ENCODE measurements around the gene OVCA2. TPM values are rescaled to one million over a fixed set of nuclear protein-coding genes. Genes with fewer than 3 reads are reported as not detected.

The OVCA2 gene
- total RNA-seq = 61.9 and 64.2 TPM in 2 replicates

GRCh38 chr17:2041561-2042389 is at the start of gene OVCA2:
TSS of gene OVCA2 (plus strand) at chr17:2042022. CDS start at chr17:2042048, 26 bp downstream.

GRCh38 chr17:2025220-2025621 is 16.6 kb upstream of the OVCA2 start, which contains the start of gene RTN4RL1:
TSS of gene RTN4RL1 (minus strand) at chr17:2025334. CDS start at chr17:2024865, 469 bp downstream.

GRCh38 chr17:2029911-2030778 is 11.7 kb upstream of the OVCA2 start, which contains the start of gene DPH1:
TSS of gene DPH1 (plus strand) at chr17:2030153. CDS start at chr17:2030170, 17 bp downstream.

GRCh38 chr17:2054512-2055291 is 12.9 kb downstream of the OVCA2 start, which contains the start of gene HIC1:
TSS of gene HIC1 (plus strand) at chr17:2055103. CDS start at chr17:2056691, 1,588 bp downstream.

Other genes with a start within 250 kb of the OVCA2 start
- gene SMYD4, start 212.1 kb upstream of the OVCA2 start, total RNA-seq = 5.3 and 6.6 TPM in 2 replicates
- 28.3 and 34.5 TPM in 2 replicates for gene RPA1, start 212.0 kb upstream of the OVCA2 start, total RNA-seq
- 3.1 and 4.5 TPM in 2 replicates for gene RTN4RL1, start 16.7 kb upstream of the OVCA2 start, total RNA-seq
- gene DPH1, start 11.9 kb upstream of the OVCA2 start, total RNA-seq = 27.3 and 37.7 TPM in 2 replicates
- 1.0 and 2.0 TPM in 2 replicates for gene HIC1, start 13.1 kb downstream of the OVCA2 start, total RNA-seq